HG03575 (cell line): ENCODE results near the gene TAAR2.
"Not testable (repeated sequence)": the region's sequence is repeated elsewhere in the genome, so short reads cannot be mapped to it uniquely, and the experiment has no call there.

Experiments used
- ATAC-seq: cut with Tn5 transposase; IDR thresholded peaks from one replicate; pipeline ENCODE4 v1.9.1; 2021; ENCODE audit not compliant: unreplicated experiment, insufficient number of reproducible peaks, low FRiP score; ENCODE audit errors: extremely low read depth

The TAAR2 gene, protein sequence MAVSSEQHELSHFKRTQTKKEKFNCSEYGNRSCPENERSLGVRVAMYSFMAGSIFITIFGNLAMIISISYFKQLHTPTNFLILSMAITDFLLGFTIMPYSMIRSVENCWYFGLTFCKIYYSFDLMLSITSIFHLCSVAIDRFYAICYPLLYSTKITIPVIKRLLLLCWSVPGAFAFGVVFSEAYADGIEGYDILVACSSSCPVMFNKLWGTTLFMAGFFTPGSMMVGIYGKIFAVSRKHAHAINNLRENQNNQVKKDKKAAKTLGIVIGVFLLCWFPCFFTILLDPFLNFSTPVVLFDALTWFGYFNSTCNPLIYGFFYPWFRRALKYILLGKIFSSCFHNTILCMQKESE

DNA sequence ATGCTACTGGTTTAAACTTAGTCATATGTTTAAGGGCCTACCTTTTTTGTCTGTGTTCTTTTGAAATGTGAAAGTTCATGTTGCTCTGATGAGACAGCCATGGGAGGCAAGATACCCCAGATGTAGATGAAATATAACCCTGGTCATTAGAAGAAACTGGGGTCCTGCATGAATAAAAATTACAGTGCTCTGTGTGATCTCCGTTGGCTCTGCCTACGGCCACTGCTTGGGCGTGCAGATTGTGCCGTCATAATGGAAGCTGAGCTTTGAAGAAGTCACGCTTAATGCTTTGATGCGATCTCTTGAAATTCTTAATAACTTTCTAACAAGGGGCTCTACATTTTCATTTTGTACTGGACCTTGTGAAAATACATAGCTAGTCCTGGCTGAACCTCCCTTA, at the start of gene TAAR2:
Gene TAAR2 (minus strand): TSS at position 101 of the 400 bp plus-strand sequence. CDS start 0 bp downstream, at position 101.
- no peak for ATAC-seq

DNA sequence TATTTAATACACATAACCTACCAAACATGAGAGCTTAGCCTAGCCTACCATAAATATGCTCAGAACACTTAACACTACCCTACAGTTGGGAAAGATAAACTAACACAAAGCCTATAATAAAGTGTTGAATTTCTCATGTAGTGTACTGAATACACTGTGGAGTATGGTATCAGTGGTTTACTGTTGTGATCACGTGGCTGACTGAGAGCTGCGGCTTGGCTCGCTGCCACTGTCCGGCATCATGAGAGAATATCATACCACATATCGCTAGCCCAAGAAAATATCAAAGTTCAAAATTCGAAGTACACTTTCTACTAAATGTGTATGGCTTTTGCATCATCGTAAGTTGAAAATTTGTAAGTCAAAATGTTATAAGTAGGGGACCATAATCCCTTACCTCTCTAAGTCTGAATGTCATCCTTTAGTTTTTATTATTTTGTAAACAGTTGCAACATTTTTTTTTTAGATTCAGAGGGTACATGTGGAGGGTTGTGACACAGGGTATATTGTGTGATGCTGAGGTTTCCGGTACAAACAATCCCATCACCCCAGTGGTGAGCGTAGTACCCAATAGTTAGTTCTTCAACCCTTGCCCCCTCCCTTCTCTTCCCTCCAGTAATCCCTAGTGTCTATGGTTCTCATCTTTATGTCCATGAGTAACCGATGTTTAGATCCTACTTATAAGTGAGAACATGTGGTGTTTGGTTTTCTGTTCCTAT, 49.5 kb upstream of the TAAR2 start:
- ATAC-seq, result no peak

DNA sequence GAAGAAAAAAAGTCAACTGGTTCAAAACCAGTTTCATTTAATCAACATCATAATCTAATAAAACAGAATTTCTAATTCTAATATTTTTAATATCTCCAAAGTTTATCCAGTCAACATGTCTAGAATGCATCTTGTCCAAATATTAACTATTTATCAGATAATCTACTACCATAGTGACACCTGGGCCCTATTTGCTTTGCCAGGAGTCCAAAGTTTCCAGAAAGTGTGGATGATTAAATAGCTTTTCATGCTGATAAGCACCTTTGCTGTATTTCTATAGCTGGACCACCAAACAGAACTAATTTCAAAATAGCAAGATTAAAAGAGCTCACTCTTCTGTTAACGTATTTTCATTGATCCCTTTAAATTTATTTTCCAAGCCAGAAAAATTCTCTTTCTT, 47.2 kb upstream of the TAAR2 start:
- ATAC-seq, result no peak

DNA sequence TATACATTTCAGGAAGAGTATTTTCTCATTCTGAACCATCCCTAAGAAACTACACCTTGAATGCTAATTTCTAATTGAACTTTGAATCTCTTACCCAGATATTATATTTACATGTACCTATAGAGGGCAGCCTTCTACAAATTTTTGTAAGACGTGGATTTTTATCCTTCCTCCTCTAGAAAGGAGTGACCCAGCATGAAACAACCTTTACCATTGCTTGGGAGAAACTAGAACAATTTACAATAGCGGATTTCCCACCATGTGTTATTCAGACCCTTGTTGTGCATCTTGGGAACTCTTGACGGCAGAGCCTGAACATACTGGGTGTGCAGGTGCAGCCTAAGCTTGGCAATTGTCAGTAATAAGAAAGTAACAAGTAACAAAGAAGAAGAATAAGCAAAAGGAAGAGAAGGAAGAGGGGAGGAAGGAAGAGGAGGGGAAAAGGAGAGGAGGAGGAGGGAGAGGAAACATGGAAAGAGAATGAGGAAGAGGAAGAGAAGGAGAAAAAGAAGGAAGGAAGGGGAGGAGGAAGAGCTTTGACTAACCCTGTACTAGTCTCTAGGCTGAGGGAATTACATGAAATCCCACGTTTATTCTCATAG, 45.7 kb upstream of the TAAR2 start:
- peak; percentile 53 for ATAC-seq

DNA sequence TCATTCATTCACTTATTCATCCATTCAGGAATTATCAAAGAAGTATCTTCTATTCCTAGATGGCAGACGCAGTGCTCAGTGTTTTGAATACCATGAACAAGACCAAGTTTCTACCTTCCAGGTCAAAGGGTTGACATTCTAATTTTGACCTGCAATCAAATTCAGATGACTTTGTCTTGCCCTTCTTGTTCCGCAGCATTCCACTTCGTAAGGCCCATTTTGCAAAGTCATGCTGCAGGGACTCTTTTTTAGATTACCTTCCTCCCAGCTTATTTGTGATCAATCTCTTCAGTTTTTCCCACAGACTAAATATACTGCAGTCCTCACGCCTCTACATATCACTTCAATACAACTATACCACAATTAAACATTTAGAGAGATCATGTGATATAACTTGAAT, 42.0 kb upstream of the TAAR2 start:
- no peak for ATAC-seq

DNA sequence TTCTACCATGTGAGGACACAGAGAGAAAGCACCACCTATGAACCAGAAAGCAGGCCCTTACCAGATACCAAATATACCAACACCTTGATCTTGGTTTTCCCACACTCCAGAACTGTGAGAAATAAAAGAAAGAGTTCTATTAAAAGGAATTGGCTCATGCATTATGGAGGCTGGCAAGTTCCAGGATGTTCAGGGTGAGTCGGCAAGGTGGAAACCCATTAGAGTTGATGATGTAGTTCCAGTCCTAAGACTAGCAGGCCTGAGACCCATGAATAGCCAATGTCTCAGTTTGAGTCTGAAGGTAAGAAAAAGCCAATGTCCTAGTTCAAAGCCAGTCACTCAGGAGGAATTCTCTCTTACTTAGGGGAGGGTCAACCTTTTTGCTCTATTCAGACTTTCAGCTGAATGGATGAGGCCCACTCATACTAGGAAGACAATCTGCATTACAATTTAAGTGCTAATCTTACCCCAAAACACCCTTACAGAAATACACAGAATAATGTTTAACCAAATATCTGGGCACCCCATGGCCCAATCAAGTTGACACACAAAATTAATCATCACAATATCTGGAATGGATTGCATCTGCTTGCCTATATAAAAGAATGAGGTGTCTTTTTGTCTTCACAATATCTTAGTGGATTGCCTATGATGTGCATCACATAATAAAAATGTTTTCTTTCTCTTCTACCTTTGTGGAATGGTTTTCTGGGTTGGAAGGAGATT, 40.4 kb upstream of the TAAR2 start:
- no peak for ATAC-seq

DNA sequence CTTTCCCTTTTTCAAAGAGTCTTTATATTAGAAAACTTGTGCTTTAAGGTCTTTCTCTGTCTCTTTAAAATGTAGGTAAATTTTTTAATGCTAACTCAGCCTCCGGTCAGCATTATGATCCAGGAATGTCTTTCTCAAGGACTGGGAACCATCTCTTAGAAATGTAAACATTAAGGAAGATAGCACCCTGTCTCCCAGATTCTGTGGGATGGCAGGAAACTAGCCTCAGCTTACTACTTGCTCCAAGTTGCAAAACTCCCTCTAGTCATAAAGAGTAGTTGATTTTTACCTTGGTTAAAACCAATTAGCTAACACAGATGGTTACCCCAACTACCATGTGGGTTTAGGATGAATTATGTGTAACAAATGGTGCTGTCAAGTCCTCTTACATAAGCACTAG, 39.6 kb upstream of the TAAR2 start:
- no peak for ATAC-seq

DNA sequence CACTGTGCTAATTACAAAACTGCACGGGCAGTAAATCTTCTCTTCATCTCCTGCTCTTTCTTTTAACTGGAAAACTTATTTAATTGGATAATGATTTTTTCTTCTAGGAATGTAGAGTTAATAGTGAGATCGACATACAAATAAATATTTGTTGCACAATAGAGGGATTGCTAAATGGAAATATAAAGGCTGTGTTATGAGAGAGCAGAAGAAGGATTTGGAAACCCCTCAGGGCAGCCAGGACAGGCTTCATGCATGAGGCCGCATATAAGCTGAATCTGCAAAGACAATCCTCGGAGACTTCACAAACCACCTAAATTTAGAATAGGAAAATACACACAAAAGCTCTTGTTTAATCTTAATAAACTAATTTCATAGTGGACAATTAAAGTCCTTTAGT, 37.8 kb upstream of the TAAR2 start:
- ATAC-seq, result no peak

DNA sequence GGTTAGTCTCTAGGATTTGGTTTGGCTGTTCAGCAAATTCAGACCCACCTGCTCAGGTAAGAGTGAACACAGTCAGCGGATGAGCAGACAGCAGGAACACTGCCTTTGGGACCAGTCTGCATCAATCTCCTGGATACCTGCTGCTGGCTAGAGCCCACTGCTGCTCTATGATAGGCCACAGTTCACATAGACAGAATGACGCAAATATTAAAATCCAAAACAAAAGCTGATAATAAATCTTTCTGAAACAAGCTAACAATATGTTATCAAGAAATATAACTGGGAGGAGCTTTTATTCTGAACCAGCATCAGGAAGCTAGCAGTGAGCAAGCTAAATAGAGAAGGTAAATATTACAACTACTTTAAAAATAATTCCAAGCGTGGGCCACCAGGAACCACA, 35.0 kb upstream of the TAAR2 start, which contains the start of gene TAAR1:
Gene TAAR1 (minus strand): TSS at position 101 of the 400 bp plus-strand sequence. CDS start 13,179 bp downstream, outside the sequence.
- ATAC-seq, result no peak

DNA sequence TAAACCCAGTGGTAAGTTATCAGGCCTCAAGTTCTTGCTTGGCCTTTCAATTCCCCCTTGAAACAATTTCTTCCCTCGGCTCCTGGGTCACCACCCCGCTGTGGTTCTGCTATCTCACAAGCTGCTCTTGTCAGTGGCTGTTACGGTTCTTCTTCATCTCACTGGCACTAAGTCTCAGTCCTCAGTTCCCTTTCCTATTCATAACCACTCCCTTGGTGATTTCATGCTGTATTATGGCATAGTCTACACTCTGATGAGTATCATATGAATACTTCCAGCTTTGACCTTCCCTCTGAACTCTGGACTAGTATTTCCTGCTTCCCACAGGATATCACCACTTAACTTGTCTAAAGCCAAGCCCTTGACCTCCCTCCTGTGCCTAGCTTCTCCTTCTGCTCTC, 27.0 kb upstream of the TAAR2 start:
- ATAC-seq, result no peak

DNA sequence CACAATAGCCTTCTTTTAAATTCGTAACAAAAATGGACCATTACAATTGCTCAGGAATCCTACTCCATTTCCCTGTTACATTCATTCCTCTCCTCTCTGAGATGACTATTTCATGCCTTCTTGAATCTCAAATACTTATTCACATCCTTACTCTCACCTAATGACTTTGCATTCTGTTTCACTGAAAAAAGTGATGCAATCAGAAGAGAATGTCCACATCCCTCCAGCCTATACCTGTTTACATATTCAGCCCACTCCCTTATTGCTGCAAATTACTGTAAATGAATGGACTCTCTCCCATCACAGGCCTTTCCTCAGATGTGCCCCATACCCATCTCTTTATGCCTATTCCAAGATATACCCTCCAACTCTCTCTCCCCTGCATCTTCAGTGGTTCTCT, 26.4 kb upstream of the TAAR2 start:
- ATAC-seq, result no peak

DNA sequence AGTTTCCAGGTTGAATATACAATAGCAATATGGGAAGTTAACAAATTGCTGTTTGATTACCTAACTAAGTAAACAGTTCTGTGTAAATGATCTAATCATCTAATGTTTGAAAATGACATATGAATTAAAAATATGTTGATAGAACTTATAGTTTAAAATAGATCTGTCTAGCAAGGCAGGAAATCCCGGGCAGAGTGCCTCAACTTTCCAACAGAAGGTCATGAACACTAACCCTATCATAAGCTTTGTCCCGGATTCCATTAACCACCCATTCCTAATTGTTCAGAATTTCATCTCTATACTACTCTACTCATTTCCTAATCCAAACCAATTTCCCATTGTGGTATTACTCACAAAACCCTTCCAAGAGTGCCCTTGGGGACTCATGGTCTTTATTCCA, 24.8 kb upstream of the TAAR2 start:
- no peak for ATAC-seq

DNA sequence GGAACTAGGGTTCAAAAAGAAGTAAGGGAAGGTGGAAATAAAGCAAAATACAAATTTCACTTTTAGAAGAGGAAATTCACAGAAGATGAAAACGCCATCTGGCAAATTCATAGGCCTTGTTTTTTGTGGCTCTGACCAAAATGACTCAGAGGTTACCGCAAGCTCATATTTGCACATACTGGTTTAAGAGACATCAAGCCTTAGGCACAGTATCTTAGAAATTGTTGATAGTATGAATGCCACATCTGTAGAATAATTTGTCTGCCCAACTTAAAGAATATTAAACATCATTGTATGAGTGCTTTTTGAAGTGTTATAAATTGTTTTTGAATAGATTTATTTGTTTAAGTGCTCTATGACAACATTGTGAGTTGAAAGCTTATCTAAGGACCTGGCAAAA, 24.3 kb upstream of the TAAR2 start:
- ATAC-seq, result peak; percentile 88

DNA sequence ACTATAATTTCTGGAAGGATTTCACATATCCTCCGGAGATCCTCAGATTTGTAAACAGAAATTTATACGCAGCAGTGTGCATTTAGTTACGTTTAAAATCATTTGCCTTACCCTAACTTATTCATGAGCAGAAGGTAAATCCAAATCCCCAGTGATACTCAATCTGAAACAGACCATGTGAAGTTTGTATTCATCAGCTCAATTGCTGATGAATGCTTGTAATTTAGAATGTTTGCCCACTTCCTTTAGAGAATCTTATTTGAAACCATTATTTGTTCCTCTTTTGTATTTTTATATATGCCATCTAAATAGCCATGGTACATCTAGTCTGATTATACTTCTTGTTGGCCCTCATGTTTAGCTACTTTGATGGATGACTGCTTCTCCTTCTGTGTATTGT, 19.5 kb upstream of the TAAR2 start:
- no peak for ATAC-seq

DNA sequence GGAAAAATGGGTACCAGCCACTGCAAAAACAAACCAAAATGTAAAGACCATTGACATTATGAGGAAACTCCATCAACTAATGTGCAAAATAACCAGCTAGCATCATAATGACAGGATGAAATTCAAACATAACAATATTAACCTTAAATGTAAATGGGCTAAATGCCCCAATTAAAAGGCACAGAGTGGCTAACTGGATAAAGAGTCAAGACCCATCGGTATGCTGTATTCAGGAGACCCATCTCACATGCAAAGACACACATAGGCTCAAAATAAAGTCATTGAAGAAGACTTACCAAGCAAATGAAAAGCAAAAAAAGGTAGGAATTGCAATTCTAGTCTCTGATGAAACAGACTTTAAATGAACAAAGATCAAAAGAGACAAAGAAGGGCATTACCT, 13.1 kb upstream of the TAAR2 start:
- ATAC-seq, result not testable (repeated sequence)

DNA sequence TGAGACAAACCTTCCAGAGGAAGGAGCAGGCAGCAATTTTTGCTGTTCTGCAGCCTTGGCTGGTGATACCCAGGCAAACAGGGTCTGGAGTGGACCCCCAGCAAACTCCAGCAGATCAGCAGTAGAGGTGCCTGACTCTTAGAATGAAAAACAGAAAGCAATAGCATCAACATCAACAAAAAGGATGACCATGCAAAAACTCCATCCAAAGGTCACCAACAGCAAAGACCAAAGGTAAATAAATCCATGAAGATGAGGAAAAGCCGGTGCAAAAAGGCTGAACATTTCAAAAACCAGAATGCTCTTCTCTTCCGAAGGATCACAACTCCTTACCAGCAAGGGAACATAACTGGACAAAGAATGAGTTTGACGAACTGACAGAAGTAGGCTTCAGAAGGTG, 11.8 kb upstream of the TAAR2 start:
- not testable (repeated sequence) for ATAC-seq

DNA sequence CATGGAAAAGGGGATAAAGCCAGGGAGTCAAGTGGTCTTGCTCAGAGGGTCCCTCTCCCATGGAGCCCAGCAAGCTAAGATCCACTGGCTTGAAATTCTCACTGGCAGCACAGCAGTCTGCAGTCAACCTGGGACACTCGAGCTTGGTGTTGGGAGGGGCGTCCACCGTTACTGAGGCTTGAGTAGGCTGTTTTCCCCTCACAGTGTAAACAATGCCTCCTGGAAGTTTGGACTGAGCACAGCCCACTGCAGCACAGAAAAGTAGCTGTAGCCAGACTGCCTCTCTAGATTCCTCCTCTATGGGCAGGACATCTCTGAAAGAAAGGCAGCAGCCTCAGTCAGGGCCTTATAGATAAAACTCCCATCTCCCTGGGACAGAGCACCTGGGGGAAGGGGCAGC, 11.2 kb upstream of the TAAR2 start:
- not testable (repeated sequence) for ATAC-seq

DNA sequence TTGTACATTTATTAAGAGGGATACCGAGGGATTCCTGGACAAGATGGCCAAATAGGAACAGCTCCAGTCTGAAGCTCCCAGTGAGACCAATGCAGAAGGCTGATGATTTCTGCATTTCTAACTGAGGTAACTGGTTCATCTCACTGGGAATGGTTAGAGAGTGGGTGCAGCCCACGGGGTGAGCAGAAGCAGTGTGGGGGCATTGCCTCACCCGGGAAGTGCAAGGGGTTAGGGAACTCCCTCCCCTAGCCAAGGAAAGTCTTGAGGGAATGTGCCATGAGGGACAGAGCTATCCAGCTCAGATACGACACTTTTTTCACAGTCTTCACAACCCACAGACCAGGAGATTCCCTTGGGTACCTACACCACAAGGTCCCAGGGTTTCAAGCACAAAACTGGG, 10.7 kb upstream of the TAAR2 start:
- no peak for ATAC-seq

DNA sequence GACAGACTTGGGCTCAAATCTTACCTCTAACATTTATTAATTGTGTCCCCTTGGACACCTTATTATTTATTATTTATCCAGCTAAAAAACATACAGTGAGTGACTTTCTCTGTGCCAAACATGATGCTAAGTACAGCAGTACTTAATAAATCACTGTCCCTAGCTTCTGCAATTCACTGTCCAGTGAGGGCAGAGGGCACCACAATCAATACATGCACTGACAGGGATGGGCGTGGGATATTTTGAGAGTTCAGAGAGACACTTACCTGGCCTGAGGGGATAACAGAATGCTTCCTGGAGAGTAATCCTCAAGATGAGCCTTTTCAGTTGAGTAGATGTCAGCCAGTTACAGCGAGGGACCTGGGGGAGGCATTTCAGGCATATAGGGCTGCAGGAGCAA, 9.3 kb upstream of the TAAR2 start:
- no peak for ATAC-seq
